ENCODE results near the gene FSCN2. TPM values are rescaled to one million over a fixed set of nuclear protein-coding genes. Genes with fewer than 3 reads are reported as not detected.

FSCN2 gene
- total RNA-seq, 6 experiments from 2014 or later, result 0.22 TPM; not detected in 5

DNA sequence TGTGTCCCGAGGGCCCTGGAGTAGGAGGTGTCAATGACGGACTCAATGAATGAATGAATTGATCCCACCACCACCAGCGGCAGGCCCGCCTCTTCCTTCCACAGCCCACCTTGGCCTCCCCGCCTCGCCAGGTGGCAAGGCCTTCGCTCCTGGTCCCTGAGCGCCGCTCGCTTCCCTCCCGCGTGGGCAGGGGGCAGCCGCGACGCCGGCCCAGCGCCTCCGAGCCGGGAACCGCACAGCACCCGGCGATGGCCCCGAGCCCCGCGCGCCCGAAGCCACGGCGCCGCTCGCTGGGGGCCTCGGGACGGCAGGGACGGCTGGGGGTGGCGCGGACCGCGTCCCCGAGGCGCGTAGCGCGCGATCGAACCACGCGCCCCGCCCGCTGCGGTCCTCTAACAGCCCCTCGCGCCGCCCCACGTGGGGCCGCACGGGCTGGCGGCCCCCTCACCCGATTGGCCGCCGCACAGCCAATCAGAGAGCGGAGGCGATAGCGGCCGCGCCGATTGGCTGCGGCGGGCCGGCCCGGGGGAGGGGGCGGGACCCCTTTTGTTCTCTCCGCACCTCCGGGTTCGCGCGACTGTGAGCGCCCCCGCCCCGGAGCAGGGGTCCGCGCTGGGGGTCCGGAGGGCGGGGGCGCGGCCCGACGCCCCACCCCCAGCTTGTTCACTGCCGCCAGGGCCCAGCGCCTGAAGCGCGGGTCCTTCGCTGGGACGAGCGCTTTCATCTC lies 46.9 kb upstream of the FSCN2 start:
- Histone ChIP-seq H3K27me3 (no peaks in the 10 kb centered on the region), H3K36me3 (no peaks in the 10 kb centered on the region), H3K27ac (no peak overlapping the region), H3K4me3 (peak overlapping the region in 2 of 3 donors; percentile 26 to 44), H3K9me3 (no peaks in the 10 kb centered on the region), H3K4me1 (peaks cover 0 to 5% (median 0%) of the 10 kb centered on the region in 4 donors)
- 56% methylated on average over 3 of the region's 94 CpGs for WGBS (ENCODE audit: insufficient coverage, low coverage, low lambda C conversion rate, missing lambda C conversion rate)
- TF ChIP-seq, protein P1, sequence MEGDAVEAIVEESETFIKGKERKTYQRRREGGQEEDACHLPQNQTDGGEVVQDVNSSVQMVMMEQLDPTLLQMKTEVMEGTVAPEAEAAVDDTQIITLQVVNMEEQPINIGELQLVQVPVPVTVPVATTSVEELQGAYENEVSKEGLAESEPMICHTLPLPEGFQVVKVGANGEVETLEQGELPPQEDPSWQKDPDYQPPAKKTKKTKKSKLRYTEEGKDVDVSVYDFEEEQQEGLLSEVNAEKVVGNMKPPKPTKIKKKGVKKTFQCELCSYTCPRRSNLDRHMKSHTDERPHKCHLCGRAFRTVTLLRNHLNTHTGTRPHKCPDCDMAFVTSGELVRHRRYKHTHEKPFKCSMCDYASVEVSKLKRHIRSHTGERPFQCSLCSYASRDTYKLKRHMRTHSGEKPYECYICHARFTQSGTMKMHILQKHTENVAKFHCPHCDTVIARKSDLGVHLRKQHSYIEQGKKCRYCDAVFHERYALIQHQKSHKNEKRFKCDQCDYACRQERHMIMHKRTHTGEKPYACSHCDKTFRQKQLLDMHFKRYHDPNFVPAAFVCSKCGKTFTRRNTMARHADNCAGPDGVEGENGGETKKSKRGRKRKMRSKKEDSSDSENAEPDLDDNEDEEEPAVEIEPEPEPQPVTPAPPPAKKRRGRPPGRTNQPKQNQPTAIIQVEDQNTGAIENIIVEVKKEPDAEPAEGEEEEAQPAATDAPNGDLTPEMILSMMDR (IDR thresholded peaks at IDR 0.05), result no peak
- TF ChIP-seq POLR2A (IDR thresholded peaks at IDR 0.05), result no peak
- intact Hi-C loops (cut with DNase I), result loop anchor here (5.0 to 10.0 kb wide), 3 partner anchors 96 to 229 kb away; no protein-coding TSS in a partner anchor
- ATAC-seq, result peak; percentile 27 to 56 (median 38)
- peak in 1 of 3 donors; percentile 49 for DNase-seq

DNA sequence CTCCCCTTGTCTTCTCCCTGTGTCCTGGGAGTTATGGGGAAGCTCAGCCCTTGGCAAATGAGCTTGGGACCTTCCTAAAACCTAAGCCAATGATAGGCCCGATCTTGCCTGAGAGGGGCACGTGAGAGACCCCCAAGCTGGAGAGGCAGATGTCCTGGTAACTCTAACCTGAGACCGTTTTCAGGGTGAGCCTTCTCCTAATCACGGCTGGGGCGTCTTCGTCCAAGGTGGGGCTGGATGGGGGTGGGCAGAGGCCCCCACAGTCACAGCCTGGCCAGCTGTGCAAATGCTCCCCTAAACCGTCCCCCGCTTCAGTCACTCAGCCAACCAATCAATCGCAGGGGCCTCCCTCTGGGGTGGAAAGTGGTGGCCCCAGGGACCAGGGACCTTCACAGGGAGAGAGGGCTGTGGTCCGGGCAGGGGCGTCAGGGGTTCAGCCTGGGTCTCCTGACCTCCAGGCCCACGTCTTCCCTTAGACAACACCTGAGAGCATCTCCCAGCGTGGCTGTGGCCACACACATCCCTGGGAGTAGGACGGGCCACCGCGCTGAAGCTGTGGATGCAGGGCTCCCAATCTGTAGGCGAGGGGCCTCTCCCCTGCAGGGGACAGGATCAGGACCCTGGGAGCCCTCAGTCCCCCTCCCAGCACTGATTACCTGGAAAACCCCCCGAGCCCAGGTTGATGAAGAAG lies 46.2 kb upstream of the FSCN2 start:
- Histone ChIP-seq H3K27ac (no peak overlapping the region), H3K4me3 (peak overlapping the region in 2 of 3 donors; percentile 26 to 44), H3K36me3 (no peaks in the 10 kb centered on the region), H3K27me3 (no peaks in the 10 kb centered on the region), H3K9me3 (no peaks in the 10 kb centered on the region), H3K4me1 (peaks cover 0 to 5% (median 0%) of the 10 kb centered on the region in 4 donors)
- DNase-seq (no peak), ATAC-seq (no peak)
- 17% methylated on average over 1 of the region's 18 CpGs for WGBS (ENCODE audit: insufficient coverage, low coverage, low lambda C conversion rate, missing lambda C conversion rate)
- TF ChIP-seq, protein P1 (IDR thresholded peaks at IDR 0.05), result no peak
- no peak for TF ChIP-seq POLR2A (IDR thresholded peaks at IDR 0.05)
- intact Hi-C loops (cut with DNase I), result loop anchor here (5.0 to 10.0 kb wide), 3 partner anchors 97 to 230 kb away; no protein-coding TSS in a partner anchor

DNA sequence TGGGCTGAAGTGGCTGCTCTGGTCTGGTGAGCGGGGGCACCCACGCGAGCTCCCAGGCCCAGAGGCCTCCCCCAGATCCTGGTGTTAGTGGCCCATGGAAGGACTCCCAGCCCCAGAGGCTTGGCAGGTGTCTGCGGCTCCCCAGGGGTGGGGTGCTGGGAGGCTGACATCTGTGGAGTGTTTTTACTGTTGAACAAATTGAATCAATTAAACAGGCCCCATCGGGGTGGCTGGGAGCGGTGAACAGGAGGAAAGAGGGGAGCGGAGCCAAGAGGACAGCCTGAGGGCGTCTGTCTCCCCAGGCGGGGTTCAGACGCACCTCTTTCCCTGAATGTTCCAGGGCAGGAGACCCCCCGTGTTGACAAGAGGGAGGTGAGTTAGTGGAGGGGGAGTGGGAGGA lies 45.5 kb upstream of the FSCN2 start:
- intact Hi-C loops (cut with DNase I), result loop anchor here (5.0 to 10.0 kb wide), 3 partner anchors 98 to 230 kb away; no protein-coding TSS in a partner anchor
- Histone ChIP-seq H3K27ac (no peak overlapping the region), H3K9me3 (no peaks in the 10 kb centered on the region), H3K4me1 (peaks cover 0 to 8% (median 0%) of the 10 kb centered on the region in 4 donors), H3K4me3 (no peak overlapping the region), H3K36me3 (no peaks in the 10 kb centered on the region), H3K27me3 (no peaks in the 10 kb centered on the region)
- DNase-seq, result no peak
- WGBS (ENCODE audit: insufficient coverage, low coverage, low lambda C conversion rate, missing lambda C conversion rate), result 95% methylated on average over 9 of the region's 11 CpGs
- no peak for ATAC-seq
- TF ChIP-seq, protein P1 (IDR thresholded peaks at IDR 0.05), result no peak
- TF ChIP-seq POLR2A (IDR thresholded peaks at IDR 0.05), result no peak

DNA sequence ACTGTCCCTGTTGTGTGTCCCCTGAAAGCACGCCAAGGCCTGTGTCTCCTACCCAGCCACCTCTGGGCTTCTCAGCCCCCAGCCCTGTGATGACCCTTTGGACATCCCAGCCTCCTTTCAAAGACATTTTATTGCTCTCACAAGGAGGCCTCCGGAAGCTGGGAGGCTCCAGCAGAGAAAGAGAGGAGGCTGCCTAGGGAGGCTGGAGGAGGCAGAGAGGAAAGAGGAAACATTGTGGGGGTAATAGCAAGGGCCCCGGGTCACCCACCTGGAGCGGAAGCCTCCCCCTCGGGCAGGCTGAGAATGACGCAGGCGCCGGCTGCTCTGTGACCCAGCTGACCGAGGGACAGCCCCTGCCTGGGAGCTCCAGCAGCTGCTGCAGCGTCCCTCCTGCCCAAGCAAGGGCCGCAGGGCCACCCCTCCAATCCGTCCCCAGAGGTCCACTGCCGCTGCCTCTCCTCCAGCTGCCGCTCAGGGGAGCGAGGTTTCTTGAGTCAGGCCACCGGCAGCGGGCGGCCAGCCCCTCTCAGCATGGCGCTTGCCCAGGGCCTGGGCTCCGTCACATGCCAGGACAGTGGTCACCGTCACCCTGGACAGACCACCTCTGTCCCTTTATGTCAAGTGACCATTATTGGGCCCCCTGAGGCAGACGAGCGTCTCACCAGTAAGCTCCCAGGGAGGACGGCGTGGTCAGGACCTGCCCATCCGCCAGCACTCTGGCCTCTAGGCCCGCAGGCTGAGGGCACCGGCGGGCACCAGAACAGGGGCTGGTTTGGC lies 44.9 kb upstream of the FSCN2 start:
- H3K9me3 ChIP-seq, result no peaks in the 10 kb centered on the region
- ATAC-seq (peak in 1 of 4 donors; percentile 7), DNase-seq (no peak)
- TF ChIP-seq, protein P1 (IDR thresholded peaks at IDR 0.05), result no peak
- no peak for TF ChIP-seq POLR2A (IDR thresholded peaks at IDR 0.05)
- intact Hi-C loops (cut with DNase I), result loop anchor here (5.0 to 10.0 kb wide), 3 partner anchors 98 to 231 kb away; no protein-coding TSS in a partner anchor
- H3K4me3 ChIP-seq, result no peak overlapping the region
- peaks cover 0 to 10% (median 0%) of the 10 kb centered on the region in 4 donors for H3K4me1 ChIP-seq
- H3K36me3 ChIP-seq, result no peaks in the 10 kb centered on the region
- no peak overlapping the region for H3K27ac ChIP-seq
- WGBS (ENCODE audit: insufficient coverage, low coverage, low lambda C conversion rate, missing lambda C conversion rate), result 100% methylated on average over 1 of the region's 29 CpGs
- no peaks in the 10 kb centered on the region for H3K27me3 ChIP-seq
